ENCODE results near the gene RNF112.

- TF ChIP-seq, protein P1, sequence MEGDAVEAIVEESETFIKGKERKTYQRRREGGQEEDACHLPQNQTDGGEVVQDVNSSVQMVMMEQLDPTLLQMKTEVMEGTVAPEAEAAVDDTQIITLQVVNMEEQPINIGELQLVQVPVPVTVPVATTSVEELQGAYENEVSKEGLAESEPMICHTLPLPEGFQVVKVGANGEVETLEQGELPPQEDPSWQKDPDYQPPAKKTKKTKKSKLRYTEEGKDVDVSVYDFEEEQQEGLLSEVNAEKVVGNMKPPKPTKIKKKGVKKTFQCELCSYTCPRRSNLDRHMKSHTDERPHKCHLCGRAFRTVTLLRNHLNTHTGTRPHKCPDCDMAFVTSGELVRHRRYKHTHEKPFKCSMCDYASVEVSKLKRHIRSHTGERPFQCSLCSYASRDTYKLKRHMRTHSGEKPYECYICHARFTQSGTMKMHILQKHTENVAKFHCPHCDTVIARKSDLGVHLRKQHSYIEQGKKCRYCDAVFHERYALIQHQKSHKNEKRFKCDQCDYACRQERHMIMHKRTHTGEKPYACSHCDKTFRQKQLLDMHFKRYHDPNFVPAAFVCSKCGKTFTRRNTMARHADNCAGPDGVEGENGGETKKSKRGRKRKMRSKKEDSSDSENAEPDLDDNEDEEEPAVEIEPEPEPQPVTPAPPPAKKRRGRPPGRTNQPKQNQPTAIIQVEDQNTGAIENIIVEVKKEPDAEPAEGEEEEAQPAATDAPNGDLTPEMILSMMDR (IDR thresholded peaks at IDR 0.05) = no peak
- TF ChIP-seq POLR2AphosphoS5 (IDR thresholded peaks at IDR 0.05) = no peak
- TF ChIP-seq POLR2A (IDR thresholded peaks at IDR 0.05) = no peak
- no peak for TF ChIP-seq EP300 (IDR thresholded peaks at IDR 0.05)
These were observed 941 bp upstream of the RNF112 start for GRCh38 chr17:19410091-19410490.

Measured in upper lobe of left lung (tissue), 4 donors.